HG02588 (cell line): Measurements from ENCODE around the gene ZNF365.
"Not testable (repeated sequence)": the region's sequence is repeated elsewhere in the genome, so short reads cannot be mapped to it uniquely, and the experiment has no call there.

Experiments
- ATAC-seq: cut with Tn5 transposase; IDR thresholded peaks from one replicate; pipeline ENCODE4 v1.9.1; 2021; ENCODE audit warnings: mild to moderate bottlenecking, moderate library complexity; ENCODE audit not compliant: unreplicated experiment

The ZNF365 gene

DNA sequence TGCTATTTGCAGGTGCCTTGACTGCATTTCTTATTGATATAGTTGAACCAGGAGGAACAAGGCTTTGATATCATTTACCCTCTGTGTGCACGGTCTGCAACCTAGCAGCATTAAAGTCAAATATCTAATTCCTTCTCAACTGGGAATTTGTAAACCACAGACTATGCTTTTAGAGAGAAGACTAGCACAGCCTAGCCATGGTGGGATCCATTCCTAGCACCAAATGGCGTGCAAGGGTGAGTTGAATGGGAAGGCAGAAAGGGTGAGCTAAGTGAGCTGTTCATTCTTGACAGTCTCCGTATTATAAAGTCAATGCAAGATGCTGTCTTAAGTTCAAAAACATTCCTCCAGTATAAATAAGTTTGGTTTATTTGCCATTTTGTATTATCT lies 2.9 kb downstream of the ZNF365 start:
- ATAC-seq, result no peak

DNA sequence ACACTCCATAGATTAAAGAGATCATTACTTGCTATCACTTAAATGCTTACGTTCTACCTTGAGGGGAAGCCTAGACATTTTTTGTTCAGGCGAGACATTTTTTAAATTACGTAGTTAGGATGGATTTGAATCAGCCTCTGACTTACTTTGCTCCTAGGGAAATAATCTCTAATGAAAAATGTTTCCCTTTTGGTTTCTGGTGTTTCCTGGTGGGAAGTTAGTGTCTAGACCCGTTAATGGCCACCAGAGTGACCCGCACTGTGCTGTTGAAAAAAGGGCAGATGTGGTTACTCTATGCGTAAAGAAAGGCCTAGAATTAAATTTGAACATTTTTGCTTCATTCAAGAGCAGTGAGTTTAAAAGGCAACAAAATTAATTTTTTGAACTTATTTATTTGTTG lies 3.8 kb downstream of the ZNF365 start:
- no peak for ATAC-seq

DNA sequence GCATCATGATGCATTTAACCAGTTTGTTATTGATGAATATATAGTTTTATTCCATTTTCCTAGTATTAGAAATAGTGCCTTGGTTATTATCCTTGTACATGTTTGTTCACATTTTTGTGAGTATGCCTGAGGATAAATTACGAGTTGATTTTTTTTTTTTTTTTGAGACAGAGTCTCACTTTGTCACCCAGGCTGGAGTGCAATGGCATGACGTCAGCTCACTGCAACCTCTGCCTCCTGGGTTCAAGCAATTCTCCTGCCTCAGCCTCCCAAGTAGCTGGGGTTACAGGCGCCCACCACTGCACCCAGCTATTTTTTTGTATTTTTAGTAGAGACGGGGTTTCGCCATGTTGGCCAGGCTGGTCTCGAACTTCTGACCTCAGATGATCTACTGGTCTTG lies 4.7 kb downstream of the ZNF365 start:
- ATAC-seq, result not testable (repeated sequence)

DNA sequence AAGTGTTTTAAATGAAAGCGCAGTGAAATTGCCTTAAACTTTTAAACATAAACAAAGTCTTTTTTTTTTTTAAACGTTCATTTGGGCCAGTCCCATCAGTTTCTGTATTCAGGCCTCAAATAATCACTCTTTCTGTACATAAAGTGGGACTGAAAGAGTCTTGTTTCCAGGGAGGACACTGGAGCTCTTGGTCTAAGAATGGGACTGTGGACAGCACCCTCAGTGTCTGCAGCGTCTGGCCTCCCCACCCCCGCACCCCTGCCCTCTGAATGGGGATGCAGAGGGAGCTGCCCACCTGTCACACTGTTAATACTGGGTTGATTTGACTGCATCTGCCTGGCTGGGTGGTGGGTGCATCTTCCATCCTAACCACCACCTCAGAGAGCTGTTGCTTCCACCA lies 5.2 kb downstream of the ZNF365 start:
- ATAC-seq, result no peak

DNA sequence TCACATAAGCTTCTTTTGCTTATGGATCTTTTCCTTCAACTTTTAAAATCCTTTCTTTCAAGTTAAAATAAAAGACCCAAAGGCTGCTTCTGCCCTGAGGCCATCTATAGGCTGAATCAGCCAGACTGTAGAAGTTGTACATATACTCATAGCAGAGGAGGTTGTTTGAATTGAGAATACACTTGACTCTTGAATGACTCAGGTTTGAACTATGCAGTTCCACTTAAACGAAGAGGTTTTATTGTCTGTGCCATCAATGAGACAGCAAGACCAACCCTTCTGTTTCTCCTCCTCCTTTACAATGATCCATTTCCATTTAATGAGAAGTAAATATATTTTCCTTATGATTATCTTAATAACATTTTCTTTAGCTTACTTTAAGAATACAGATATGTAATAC lies 5.8 kb downstream of the ZNF365 start:
- no peak for ATAC-seq

DNA sequence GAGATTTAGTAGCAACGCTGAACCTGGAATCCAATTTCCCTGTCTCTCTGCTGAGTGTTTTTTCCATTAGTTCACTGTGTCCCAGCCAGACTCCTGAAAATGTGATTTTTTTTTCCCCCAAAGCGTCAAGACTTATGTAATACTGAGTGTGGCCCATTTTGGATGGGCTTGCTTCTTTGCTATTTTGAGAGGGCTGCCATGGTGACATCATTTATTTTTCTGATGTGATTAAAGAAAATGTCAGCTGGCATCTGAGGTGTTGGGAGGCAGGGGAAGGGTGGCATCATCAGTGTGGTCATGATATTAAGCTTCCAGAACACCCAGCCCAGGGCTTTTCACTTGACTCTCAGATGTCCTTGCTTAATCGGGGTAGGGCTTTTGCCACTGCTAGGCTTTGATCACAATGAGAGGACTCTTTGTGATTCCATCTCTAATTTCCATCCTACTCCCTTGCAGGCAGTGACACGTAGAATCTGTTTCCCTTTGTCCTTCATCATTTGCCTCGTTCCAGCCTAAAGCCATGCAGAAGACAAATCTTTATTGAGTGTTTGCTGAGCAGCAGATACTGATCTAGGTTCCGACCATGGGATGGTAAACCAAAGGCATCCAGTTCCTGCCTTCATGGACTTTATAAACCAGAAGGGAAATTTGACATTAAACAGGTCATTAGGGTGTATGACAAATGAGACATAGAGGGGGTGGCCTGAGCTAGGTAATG lies 7.4 kb downstream of the ZNF365 start:
- ATAC-seq, result no peak

DNA sequence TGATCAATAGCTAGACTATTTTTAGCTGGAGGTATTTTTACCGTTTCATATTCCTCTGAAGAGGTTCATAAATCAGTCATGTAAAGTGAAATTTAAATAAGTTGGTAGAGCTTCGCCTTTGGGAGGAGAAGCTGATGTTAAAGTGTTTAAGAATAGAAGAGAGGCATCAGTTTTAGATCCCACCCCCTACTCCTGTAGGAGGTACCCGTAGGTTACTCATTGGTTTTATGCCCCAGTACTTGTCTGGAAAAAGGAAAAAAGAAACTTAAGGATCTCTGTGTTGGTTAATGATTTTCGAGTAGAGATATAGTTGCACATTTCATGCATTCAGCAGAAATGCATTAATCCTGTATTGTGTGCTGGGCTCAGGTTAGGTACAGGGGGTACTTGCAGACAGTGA lies 8.7 kb downstream of the ZNF365 start:
- no peak for ATAC-seq

DNA sequence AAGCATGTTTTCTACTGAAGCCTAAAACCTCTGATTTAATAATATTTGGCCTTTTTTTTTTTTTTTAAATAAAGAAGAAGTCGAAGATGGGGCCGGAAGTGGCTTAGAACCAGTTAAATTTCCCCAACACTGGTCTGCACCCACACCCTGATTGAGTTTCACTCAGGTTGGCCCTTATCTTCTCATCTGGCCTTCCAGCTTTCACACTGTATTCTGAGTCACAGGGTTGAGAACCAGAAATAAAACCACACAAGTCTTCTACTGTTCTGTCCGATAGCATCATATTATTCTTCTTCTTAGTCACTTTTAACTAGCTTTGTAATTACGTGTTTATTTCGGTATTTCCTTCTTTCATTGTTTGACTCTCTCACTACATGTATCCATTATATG lies 9.9 kb downstream of the ZNF365 start:
- no peak for ATAC-seq

DNA sequence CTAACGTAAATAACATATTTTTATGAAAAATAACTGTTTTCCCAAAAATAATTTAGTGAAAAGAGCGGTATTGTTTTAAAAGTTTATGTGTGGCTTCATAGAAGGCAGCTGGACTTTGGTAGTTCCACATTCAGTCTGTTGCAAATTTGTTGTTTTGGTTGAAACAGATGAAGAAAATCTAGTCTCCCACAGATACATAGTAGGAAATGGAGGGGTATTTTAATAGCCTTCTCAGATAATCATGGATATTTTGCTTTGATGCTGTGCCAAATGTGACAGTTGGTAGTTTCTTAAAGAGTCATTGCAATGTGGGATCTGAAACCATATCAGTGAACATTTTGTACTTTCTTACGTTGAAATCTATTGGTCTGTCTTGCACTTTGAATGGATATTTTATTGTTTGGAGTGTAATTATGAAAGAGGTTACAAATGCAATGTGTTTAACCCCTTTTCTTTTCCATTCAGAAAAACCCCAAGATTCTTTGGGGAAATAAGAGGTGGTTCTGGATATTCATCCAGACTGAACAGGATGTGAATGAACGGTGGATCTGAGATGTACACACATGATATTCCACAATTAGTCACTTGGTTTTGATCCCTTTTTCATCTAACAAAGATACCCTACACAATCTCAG lies 10.4 kb downstream of the ZNF365 start:
- ATAC-seq, result no peak

DNA sequence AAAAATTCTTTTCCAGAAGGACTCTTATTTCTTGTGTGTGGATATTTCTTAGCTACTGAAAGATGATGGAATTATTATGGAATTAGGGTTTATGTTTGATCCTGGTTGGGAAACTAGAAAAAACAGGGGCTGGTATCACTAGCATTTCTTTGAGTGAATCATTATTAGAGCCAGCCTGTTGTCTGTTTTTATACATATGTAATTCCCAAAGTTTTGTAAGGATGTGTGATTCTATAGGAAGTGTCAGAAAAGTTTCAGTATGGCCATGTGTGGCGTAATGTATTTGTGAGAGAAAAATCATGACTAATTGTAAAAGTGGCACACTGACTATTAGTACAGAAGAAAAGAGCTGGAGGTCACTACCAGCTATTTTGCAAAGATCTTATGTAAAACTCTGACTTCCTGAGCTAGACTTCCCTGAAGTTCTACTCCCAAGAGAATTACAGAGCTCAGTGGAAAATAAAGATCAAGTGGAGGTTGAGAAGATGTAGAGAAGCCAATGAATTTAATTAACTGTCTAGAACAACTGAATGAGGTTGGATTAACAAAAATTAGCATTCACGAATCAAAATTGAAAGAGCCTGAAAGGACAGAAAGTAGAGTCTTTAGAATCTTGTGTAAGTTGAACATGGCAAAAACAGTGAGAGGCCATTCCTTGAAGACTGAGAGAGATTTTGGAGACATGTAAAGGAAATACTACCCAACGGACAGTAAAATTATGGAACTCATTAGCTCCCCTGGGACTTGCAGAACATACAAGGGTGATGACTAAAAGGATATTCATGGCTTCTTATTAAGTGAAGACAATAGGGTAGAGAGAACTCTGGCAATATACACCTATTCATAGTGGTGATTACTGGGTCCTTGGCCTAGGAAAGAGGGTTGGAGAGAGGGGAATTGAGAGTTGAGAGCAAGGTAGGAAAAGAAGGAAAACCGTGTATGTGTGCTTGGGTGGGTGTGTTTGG lies 12.5 kb downstream of the ZNF365 start:
- no peak for ATAC-seq

DNA sequence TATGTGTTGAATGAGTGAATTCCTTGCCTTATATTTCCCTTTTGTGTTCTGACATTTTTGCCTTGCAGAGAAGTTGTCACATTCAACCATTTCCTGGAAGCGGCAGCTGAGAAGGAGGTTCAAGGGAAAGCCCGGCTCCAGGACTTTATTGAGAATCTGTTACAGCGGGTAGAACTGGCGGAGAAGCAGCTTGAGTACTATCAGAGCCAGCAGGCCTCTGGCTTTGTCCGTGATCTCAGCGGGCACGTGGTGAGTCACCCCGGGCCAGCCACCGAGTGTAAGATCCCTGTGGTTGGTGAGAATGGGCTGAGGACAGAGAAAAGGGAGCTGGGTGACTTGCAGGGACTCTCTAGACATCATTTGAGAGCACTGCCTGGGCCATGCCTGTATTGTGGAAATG lies 14.2 kb downstream of the ZNF365 start:
- ATAC-seq, result no peak

DNA sequence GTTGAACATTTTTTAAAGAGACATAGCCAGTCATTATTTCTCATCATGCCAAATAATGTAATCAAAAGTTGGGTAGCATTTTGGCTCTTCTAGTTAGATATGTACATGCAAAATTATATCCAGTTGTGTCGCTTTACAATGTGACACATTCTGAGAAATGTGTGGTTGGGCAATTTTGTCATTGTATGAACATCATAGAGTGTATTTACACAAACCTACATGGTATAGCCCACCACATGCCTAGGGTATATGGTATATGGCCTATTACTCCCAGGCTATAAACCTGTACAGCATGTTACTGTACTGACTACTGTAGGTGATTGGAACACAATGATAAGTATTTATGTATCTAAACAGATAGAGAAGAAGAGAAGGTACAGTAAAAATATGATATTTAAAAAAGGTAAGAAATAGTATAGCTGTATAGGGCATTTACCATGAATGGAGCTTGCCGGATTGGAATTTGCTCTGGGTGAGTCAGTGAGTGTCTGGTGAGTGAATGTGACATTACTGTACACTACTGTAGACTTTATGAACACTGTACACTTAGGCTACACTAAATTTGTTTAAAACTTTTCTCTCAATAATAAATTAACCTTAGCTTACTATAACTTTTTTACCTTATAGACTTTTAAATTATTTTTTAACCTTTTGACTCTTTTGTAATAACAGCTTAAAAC lies 16.5 kb downstream of the ZNF365 start:
- no peak for ATAC-seq

DNA sequence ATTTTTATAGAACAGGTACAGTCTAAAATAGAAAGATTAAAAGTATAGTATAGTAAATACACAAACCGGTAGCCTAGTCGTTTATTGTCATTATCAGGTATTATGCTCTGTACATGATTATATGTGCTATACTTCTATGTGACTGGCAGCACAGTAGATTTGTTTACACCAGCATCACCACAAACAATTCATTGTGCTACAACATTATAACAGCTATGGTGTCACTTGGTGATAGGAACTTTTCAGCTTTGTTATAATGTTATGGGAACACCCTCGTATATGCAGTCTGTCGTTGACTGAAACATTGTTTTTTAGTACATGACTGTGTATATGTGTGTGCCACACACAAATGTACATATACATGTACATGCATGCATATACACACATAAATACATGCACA lies 19.1 kb downstream of the ZNF365 start:
- no peak for ATAC-seq

DNA sequence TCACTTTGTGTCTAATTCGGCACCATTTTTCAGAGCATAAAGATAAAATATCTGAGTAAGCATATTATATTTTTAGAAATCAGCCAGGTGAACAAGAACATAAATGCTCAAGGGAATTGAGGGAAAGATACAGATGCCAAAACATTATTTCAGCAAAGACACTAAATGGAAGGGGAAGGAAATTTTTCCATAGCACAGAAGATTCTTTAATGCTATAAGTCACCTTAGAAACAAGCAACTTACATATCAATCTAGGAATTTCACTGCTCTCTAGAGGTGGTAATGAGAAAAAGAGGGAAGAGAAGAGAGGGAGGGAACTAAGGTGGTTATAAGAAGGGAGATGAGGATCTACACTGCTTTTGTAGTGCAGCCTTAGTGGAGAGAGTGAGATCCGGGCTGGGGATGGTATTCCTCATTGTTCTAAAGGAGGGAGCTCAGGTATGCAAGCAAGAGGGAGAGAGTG lies 20.4 kb downstream of the ZNF365 start:
- ATAC-seq, result no peak

DNA sequence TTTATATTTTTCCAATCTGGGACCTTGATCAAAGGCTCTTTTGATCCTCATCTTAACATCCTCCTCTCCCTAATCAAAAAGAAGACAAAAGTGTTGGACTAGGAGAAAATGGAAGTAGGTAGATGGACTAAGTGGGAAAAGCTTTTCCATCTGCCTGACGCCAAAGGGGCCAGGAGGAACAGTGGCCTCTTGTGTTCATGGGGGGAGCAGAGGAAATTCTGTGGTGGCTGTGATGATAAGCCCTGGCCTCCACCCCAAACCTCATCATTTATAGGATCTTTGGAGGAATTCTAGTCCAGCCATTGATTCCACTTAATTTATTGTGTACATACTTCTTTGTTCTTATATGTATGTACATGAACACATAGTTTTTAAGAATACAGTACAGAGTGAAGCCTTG lies 21.7 kb downstream of the ZNF365 start:
- ATAC-seq, result no peak

DNA sequence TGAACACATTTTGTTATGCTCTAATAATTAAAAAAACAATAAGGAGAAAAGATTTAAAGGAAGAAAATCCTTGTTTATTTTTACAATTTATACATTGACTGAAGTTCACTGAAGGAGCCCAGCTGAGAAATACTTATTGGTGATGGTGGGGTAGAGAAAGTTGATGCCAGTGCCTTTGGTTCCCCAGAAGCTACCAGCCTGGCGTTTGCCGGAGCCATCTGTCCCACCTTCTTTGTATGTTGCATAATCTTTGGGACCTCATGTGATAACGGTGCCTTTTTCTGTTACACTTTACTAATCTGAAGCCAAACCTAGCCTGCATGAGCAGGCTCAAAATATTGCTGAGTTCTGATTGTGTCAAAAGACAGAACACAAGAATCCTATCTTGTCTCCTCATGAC lies 22.7 kb downstream of the ZNF365 start:
- no peak for ATAC-seq

DNA sequence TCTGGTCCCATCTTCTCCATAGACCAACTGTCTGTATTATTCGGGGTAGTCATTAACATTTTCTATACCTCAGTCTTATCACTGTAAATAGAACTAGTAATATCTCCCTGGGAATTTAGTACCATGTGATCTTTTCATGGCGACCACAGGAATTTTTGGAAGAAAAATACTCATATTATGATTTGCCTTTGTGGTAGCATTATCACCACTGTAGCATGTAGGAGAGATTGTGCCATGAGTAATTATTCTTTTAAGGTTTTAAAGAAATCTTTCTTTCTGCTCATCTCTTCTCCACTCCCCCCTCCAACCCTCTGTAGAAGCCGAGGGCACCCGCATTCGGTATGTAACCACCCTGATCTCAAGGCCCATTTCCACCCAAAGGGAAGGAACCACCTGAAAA lies 25.0 kb downstream of the ZNF365 start:
- ATAC-seq, result no peak

DNA sequence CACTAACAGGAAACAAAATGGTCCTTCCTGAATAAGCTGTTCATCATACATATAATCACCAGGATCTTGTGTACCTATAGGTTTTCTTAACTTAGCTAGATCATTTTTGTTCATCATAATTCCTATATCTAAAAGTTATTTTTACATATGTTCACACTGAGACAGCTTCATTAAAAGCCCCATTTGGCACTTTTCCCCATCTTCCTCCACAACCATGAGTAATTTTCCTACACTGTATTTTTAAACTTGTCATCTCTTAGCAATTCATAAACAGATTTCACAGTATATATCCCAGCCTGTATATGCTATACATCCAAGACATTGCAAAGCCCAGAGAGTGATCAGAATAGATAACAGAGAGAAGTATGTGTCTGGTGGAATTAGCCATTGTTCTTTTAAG lies 28.3 kb downstream of the ZNF365 start:
- no peak for ATAC-seq

DNA sequence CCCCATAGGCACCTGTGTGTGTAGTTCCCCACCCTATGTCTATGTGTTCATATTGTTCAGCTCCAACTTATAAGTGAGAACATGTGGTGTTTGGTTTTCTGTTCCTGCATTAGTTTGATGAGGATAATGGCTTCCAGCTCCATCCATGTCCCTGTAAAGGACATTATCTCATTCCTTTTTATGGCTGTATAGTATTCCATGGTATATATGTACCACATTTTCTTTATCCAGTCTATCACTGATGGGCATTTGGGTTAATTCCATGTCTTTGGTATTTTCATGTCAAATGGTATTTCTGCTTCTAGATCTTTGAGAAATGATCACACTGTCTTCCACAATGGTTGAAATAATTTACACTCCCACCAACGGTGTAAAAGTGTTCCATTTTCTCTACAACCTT lies 36.4 kb downstream of the ZNF365 start:
- ATAC-seq, result not testable (repeated sequence)

DNA sequence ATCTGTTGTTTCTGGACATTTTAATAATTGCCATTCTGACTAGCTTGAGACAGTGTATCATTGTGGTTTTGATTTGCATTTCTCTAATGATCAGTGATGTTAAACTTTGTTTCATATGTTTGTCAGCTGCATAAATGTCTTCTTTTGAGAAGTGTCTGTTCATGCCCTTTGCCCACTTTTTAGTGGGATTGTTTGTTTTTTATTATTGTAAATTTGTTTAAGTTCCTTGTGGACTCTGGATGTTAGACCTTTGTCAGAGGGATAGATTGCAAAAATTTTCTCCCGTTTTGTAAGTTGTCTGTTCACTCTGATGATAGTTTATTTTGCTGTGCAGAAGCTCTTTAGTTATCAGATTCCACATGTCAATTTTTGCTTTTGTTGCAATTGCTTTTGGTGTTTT lies 36.8 kb downstream of the ZNF365 start:
- not testable (repeated sequence) for ATAC-seq

DNA sequence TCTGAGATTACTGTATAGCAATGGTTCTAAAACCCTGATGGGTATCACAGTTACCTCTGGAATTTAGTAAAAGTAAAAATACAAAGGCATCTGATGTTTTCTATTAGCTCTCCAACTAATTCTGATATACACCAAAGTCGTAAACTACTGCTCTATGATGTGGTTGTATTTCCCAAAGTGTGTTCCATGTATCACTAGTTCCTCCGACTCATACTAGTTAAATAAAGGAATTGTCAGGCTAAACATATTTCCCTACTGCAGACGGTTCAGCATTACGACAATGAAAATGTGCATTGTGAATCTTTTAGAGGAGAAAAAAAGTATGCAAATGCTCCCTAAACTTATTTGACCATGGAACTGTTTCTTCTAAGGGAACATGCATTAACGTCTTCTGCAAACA lies 38.9 kb downstream of the ZNF365 start:
- no peak for ATAC-seq
